Measurements from ENCODE around the gene RASL10A.

Gene RASL10A

GRCh38 chr22:29319072-29319471 lies 3.6 kb upstream of the RASL10A start:
- Mint-ChIP-seq H3K27me3 (ENCODE audit: low read depth) (peaks cover 26% of the 10 kb centered on the region), H3K4me3 (no peak overlapping the region), H3K4me1 (ENCODE audit: low read depth) (peaks cover 5% of the 10 kb centered on the region), H3K9me3 (no peaks in the 10 kb centered on the region), H3K36me3 (ENCODE audit: low read depth) (no peaks in the 10 kb centered on the region), H3K27ac (no peak overlapping the region)
- no peak for DNase-seq (ENCODE audit: low spot score)

DNA sequence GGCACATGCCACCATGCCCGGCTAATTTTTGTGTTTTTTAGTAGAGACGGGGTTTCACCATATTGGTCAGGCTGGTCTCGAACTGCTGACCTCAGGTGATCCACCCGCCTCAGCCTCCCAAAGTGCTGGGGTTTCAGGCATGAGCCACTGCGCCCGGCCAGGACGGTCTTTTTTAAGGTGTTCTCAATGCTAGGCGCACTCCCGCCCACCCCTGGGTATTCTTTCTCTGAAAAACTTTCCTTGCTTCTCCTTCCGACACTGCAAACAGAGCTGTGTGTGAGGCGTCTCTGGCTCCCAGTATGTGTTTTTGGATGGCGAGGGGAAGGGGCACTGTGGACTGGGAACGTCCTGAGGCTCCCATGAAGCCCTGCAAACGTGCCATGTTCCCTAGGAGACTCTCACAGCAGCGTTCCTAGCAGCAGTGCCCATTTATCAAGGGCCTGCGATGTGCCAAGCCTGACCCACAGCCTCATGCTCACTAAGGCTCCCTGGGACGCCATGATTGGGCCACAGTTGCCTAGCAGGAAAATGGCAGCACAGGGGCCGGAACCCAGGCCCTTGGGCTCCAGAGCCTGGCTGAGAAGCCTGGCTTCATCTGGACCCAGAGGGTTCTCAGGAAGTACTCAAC lies 2.4 kb upstream of the RASL10A start:
- peaks cover 35% of the 10 kb centered on the region for H3K27me3 Mint-ChIP-seq (ENCODE audit: low read depth)
- H3K9me3 Mint-ChIP-seq, result no peaks in the 10 kb centered on the region
- no peak overlapping the region for H3K4me3 Mint-ChIP-seq
- H3K4me1 Mint-ChIP-seq (ENCODE audit: low read depth), result peaks cover 10% of the 10 kb centered on the region
- no peak overlapping the region for H3K27ac Mint-ChIP-seq
- no peak for DNase-seq (ENCODE audit: low spot score)
- peaks cover 1% of the 10 kb centered on the region for H3K36me3 Mint-ChIP-seq (ENCODE audit: low read depth)

DNA sequence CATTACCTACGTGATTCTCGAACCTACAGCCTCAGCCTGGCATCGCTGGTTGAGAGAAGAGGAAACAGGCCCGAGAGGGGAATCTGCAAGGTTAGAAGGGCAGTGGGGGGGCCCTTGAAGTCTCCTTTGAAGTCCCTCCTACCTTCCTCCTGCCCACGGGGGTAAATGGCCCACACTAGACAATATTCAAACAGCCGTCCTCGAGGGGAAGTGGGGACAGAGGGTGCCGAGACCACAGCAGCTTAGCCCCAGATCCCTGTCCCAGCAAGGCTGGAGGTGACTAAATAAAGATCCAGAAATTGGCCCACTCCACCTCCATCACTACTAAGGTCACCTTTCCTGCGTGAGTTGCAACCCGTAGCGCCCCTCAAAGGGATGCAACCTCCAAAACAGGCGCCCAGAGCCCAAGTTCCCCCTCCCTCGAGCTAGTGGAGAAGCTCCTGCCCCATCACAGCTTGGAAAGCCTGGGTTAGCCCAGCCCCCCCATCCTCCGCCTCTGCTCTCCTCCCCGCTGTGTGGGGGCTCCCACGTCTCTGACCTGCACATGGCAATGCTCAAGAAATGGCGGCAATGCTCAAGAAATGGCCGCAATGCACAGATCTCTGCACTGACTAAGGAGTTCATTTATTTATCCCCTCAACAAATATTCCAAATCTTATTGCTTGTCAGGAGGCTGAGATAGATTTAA lies 788 bp upstream of the RASL10A start:
- Mint-ChIP-seq H3K27me3 (ENCODE audit: low read depth) (peaks cover 41% of the 10 kb centered on the region), H3K27ac (no peak overlapping the region), H3K4me1 (ENCODE audit: low read depth) (peaks cover 10% of the 10 kb centered on the region), H3K4me3 (no peak overlapping the region), H3K9me3 (no peaks in the 10 kb centered on the region), H3K36me3 (ENCODE audit: low read depth) (peaks cover 1% of the 10 kb centered on the region)
- DNase-seq (ENCODE audit: low spot score), result no peak

- Mint-ChIP-seq H3K27ac (peak overlapping the region; percentile 27), H3K4me1 (ENCODE audit: low read depth) (peaks cover 12% of the 10 kb centered on the region), H3K4me3 (peak overlapping the region; percentile 47), H3K36me3 (ENCODE audit: low read depth) (peaks cover 1% of the 10 kb centered on the region), H3K27me3 (ENCODE audit: low read depth) (peaks cover 41% of the 10 kb centered on the region), H3K9me3 (no peaks in the 10 kb centered on the region)
- no peak for DNase-seq (ENCODE audit: low spot score)
Measured at GRCh38 chr22:29314537-29315285, 786 bp downstream of the RASL10A start.

- no peak for DNase-seq (ENCODE audit: low spot score)
- Mint-ChIP-seq H3K27me3 (ENCODE audit: low read depth) (peaks cover 41% of the 10 kb centered on the region), H3K9me3 (no peaks in the 10 kb centered on the region), H3K27ac (no peak overlapping the region), H3K4me3 (peak overlapping the region; percentile 47), H3K4me1 (ENCODE audit: low read depth) (peaks cover 12% of the 10 kb centered on the region), H3K36me3 (ENCODE audit: low read depth) (peaks cover 1% of the 10 kb centered on the region)
Measured at GRCh38 chr22:29313576-29314466, 1.7 kb downstream of the RASL10A start.

GRCh38 chr22:29313126-29313575 lies 2.3 kb downstream of the RASL10A start:
- DNase-seq (ENCODE audit: low spot score), result no peak
- Mint-ChIP-seq H3K9me3 (no peaks in the 10 kb centered on the region), H3K4me3 (no peak overlapping the region), H3K36me3 (ENCODE audit: low read depth) (peaks cover 1% of the 10 kb centered on the region), H3K27ac (no peak overlapping the region), H3K27me3 (ENCODE audit: low read depth) (peaks cover 41% of the 10 kb centered on the region), H3K4me1 (ENCODE audit: low read depth) (peaks cover 12% of the 10 kb centered on the region)

DNA sequence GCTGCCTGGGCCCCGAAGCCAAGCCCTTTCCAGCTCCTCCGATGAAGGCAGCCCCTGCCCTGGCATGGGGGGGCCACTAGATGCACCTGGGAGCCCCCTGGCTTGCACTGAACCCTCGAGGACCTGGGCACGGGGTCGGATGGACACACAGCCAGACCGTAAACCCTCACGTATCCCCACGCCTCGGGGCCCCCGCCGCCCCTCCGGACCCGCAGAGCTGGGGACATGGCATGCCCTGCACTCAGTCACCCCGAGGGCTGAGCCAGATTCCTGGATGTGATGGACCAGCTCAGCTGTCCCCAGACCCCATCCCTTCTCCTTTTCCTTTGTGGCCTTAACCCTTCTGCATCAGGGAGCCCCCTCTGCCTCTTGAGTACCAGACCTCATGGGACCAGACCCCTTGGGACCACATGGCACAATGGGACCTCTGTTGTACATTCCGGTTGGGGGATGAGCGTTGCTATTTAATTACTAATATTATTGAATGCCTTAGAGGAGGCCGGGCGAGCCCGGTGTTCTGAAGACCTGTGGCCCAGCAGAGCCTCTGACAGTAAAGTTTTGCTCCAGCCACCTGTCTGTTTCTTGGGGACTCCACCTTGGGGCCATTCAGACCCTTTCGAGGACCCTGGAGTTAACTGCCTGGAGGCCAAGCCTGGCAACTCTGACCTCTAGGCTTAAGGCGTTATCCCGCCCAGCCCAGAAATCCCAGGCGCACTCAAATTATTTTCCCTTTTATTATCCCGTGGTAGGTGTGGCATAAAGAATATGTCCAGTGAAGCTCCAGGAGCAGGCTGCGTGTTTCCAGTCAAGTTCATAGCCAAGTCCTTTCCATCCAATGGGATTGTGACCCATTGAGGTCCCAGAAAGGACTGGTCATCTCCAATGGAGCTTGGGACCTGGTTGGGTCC lies 3.0 kb downstream of the RASL10A start:
- H3K27me3 Mint-ChIP-seq (ENCODE audit: low read depth), result peaks cover 41% of the 10 kb centered on the region
- H3K4me1 Mint-ChIP-seq (ENCODE audit: low read depth), result peaks cover 12% of the 10 kb centered on the region

GRCh38 chr22:29311464-29312217 lies 3.9 kb downstream of the RASL10A start:
- Mint-ChIP-seq H3K27me3 (ENCODE audit: low read depth) (peaks cover 35% of the 10 kb centered on the region), H3K4me3 (no peak overlapping the region), H3K36me3 (ENCODE audit: low read depth) (peaks cover 1% of the 10 kb centered on the region), H3K9me3 (no peaks in the 10 kb centered on the region), H3K27ac (no peak overlapping the region), H3K4me1 (ENCODE audit: low read depth) (peaks cover 12% of the 10 kb centered on the region)
- no peak for DNase-seq (ENCODE audit: low spot score)

More for the DNA sequence above, 3.0 kb downstream of the RASL10A start:
- Mint-ChIP-seq H3K4me3 (no peak overlapping the region), H3K27ac (no peak overlapping the region), H3K36me3 (ENCODE audit: low read depth) (peaks cover 1% of the 10 kb centered on the region), H3K9me3 (no peaks in the 10 kb centered on the region)
- DNase-seq (ENCODE audit: low spot score), result no peak

- H3K27me3 Mint-ChIP-seq (ENCODE audit: low read depth), result peaks cover 32% of the 10 kb centered on the region
- no peak overlapping the region for H3K27ac Mint-ChIP-seq
- no peak overlapping the region for H3K4me3 Mint-ChIP-seq
Measured at GRCh38 chr22:29310863-29311339, 4.6 kb downstream of the RASL10A start.

GRCh38 chr22:29310065-29310862 lies 5.2 kb downstream of the RASL10A start:
- peaks cover 18% of the 10 kb centered on the region for H3K4me1 Mint-ChIP-seq (ENCODE audit: low read depth)
- H3K27me3 Mint-ChIP-seq (ENCODE audit: low read depth), result peaks cover 34% of the 10 kb centered on the region
- no peak overlapping the region for H3K4me3 Mint-ChIP-seq
- H3K36me3 Mint-ChIP-seq (ENCODE audit: low read depth), result peaks cover 1% of the 10 kb centered on the region
- H3K27ac Mint-ChIP-seq, result no peak overlapping the region
- H3K9me3 Mint-ChIP-seq, result no peaks in the 10 kb centered on the region
- DNase-seq (ENCODE audit: low spot score), result no peak

More at GRCh38 chr22:29310863-29311339, 4.6 kb downstream of the RASL10A start:
- DNase-seq (ENCODE audit: low spot score), result peak; percentile 80
- Mint-ChIP-seq H3K4me1 (ENCODE audit: low read depth) (peaks cover 17% of the 10 kb centered on the region), H3K36me3 (ENCODE audit: low read depth) (peaks cover 1% of the 10 kb centered on the region), H3K9me3 (no peaks in the 10 kb centered on the region)

DNA sequence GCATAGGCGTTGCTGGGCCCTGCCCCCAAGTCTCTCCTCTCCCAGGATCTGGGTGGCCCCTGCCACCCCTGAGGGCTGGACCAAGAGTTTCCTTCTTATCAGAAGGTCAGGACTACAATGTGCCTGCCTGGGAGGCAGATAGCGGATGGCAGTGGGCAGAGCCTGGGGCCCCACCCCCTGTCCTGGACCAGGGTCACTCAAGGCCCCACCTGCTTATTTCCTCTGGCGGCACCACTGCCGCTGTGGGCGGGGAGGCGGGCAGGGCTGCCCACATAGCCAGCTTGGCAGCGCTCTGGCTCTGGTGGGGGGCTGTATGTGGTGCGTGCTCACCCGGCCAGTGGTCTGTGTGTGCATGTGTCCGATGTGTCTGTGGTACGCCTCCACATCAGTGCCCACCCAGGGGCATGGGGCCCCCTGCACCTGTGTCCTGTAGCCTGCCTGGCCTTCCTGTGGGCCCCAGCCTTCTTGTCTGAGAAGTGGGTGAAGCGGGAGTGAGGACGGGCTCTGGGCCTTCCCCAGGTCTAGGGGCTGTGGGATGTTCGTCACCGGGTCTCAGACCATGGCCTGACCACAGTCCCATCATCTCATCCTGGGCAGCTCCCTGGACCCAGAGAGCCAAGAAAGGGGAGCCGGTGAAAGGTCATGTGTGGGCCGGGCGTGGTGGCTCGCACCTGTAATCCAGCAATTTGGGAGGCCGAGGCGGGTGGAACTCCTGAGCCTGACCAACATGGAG lies 6.0 kb downstream of the RASL10A start:
- H3K27me3 Mint-ChIP-seq (ENCODE audit: low read depth), result peaks cover 32% of the 10 kb centered on the region
- no peak overlapping the region for H3K4me3 Mint-ChIP-seq
- no peak for DNase-seq (ENCODE audit: low spot score)
- peaks cover 1% of the 10 kb centered on the region for H3K36me3 Mint-ChIP-seq (ENCODE audit: low read depth)
- H3K27ac Mint-ChIP-seq, result no peak overlapping the region
- no peaks in the 10 kb centered on the region for H3K9me3 Mint-ChIP-seq
- H3K4me1 Mint-ChIP-seq (ENCODE audit: low read depth), result peaks cover 17% of the 10 kb centered on the region

Measured in T-helper 2 cell treated with Interferon-gamma antibody and Interleukin-4, amounts not matched to agents 5 μg/mL and 100 μg/mL, for 36 hours (primary cell).